HG03460 (cell line): ENCODE measurements around the gene CELF1.

Source experiments
- ATAC-seq: cut with Tn5 transposase; IDR thresholded peaks from one replicate; pipeline ENCODE4 v1.9.1; 2021; ENCODE audit not compliant: unreplicated experiment

CELF1 gene

GRCh38 chr11:47511917-47512316 is 41.0 kb downstream of the CELF1 start:
- no peak for ATAC-seq

GRCh38 chr11:47510209-47510608 is 42.7 kb downstream of the CELF1 start:
- no peak for ATAC-seq

GRCh38 chr11:47509077-47509536 is 43.8 kb downstream of the CELF1 start:
- ATAC-seq: peak; percentile 41

- no peak for ATAC-seq
These were observed 44.5 kb downstream of the CELF1 start for GRCh38 chr11:47508240-47508957.

- no peak for ATAC-seq
These were observed 45.2 kb downstream of the CELF1 start for GRCh38 chr11:47507563-47508239.

- ATAC-seq: no peak
These were observed 46.0 kb downstream of the CELF1 start for GRCh38 chr11:47506795-47507562.

- ATAC-seq: no peak
These were observed 46.6 kb downstream of the CELF1 start for GRCh38 chr11:47506373-47506772.

- no peak for ATAC-seq
These were observed 48.0 kb downstream of the CELF1 start for GRCh38 chr11:47504910-47505309.

GRCh38 chr11:47503227-47503626 is 49.7 kb downstream of the CELF1 start:
- ATAC-seq: no peak

GRCh38 chr11:47502767-47503166 is 50.2 kb downstream of the CELF1 start:
- no peak for ATAC-seq

- no peak for ATAC-seq
These were observed 51.8 kb downstream of the CELF1 start for GRCh38 chr11:47501101-47501500.

GRCh38 chr11:47500121-47500520 is 52.8 kb downstream of the CELF1 start:
- ATAC-seq: no peak

- no peak for ATAC-seq
These were observed 53.3 kb downstream of the CELF1 start for GRCh38 chr11:47499614-47500013.

- no peak for ATAC-seq
These were observed 53.8 kb downstream of the CELF1 start for GRCh38 chr11:47499161-47499560.

- no peak for ATAC-seq
These were observed 54.3 kb downstream of the CELF1 start for GRCh38 chr11:47498584-47499152.

GRCh38 chr11:47498149-47498548 is 54.8 kb downstream of the CELF1 start:
- ATAC-seq: no peak

GRCh38 chr11:47496808-47497207 is 56.1 kb downstream of the CELF1 start:
- ATAC-seq: no peak

GRCh38 chr11:47495856-47496217 is 57.1 kb downstream of the CELF1 start:
- ATAC-seq: no peak

- ATAC-seq: no peak
These were observed 57.7 kb downstream of the CELF1 start for GRCh38 chr11:47495011-47495855.

- ATAC-seq: no peak
These were observed 63.6 kb downstream of the CELF1 start for GRCh38 chr11:47489395-47489755.
